ENCODE results near the gene TMC1. TPM values are rescaled to one million over a fixed set of nuclear protein-coding genes. Genes with fewer than 3 reads are reported as not detected.

TMC1 gene
- total and polyA plus RNA-seq, 2 of the 13 experiments (the other 11 are each of a cell fraction or from before 2014, with no cell fraction given): 0.02 to 0.03 TPM

- TF ChIP-seq, protein P1, sequence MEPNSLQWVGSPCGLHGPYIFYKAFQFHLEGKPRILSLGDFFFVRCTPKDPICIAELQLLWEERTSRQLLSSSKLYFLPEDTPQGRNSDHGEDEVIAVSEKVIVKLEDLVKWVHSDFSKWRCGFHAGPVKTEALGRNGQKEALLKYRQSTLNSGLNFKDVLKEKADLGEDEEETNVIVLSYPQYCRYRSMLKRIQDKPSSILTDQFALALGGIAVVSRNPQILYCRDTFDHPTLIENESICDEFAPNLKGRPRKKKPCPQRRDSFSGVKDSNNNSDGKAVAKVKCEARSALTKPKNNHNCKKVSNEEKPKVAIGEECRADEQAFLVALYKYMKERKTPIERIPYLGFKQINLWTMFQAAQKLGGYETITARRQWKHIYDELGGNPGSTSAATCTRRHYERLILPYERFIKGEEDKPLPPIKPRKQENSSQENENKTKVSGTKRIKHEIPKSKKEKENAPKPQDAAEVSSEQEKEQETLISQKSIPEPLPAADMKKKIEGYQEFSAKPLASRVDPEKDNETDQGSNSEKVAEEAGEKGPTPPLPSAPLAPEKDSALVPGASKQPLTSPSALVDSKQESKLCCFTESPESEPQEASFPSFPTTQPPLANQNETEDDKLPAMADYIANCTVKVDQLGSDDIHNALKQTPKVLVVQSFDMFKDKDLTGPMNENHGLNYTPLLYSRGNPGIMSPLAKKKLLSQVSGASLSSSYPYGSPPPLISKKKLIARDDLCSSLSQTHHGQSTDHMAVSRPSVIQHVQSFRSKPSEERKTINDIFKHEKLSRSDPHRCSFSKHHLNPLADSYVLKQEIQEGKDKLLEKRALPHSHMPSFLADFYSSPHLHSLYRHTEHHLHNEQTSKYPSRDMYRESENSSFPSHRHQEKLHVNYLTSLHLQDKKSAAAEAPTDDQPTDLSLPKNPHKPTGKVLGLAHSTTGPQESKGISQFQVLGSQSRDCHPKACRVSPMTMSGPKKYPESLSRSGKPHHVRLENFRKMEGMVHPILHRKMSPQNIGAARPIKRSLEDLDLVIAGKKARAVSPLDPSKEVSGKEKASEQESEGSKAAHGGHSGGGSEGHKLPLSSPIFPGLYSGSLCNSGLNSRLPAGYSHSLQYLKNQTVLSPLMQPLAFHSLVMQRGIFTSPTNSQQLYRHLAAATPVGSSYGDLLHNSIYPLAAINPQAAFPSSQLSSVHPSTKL (CRISPR knock-in tag; IDR thresholded peaks at IDR 0.05): peak; percentile 88
- TF ChIP-seq ZFX (CRISPR knock-in tag; IDR thresholded peaks at IDR 0.05; ENCODE audit: low read depth) (peak; percentile 86), ZNF30 (CRISPR knock-in tag; IDR thresholded peaks at IDR 0.05) (no peak), ZNF703 (CRISPR knock-in tag; IDR thresholded peaks at IDR 0.05; ENCODE audit: borderline replicate concordance) (no peak), ZNF350 (CRISPR knock-in tag; IDR thresholded peaks at IDR 0.05; ENCODE audit: borderline replicate concordance, low read depth) (peak; percentile 72; the same call in 1 of the 2 replicates), MED8 (CRISPR knock-in tag; IDR thresholded peaks at IDR 0.05; ENCODE audit: insufficient replicate concordance) (no peak), FOXA3 (CRISPR knock-in tag; IDR thresholded peaks at IDR 0.05) (peak; percentile 82), ZNF431 (CRISPR knock-in tag; IDR thresholded peaks at IDR 0.05; ENCODE audit: borderline replicate concordance, low read depth) (peak; percentile 49; the same call in 1 of the 2 replicates), ZNF18 (CRISPR knock-in tag; IDR thresholded peaks at IDR 0.05; ENCODE audit: insufficient replicate concordance) (no peak), ADNP (CRISPR knock-in tag; IDR thresholded peaks at IDR 0.05) (no peak), ZNF574 (CRISPR knock-in tag; IDR thresholded peaks at IDR 0.05) (peak; percentile 65), ZNF329 (CRISPR knock-in tag; IDR thresholded peaks at IDR 0.05; ENCODE audit: low read depth) (0 out of 2 replicates have a peak, but pooled peaks have one; percentile 24), GTF3A (CRISPR knock-in tag; conservative IDR thresholded peaks at IDR 0.05) (no peak)
- TF ChIP-seq, protein P2, sequence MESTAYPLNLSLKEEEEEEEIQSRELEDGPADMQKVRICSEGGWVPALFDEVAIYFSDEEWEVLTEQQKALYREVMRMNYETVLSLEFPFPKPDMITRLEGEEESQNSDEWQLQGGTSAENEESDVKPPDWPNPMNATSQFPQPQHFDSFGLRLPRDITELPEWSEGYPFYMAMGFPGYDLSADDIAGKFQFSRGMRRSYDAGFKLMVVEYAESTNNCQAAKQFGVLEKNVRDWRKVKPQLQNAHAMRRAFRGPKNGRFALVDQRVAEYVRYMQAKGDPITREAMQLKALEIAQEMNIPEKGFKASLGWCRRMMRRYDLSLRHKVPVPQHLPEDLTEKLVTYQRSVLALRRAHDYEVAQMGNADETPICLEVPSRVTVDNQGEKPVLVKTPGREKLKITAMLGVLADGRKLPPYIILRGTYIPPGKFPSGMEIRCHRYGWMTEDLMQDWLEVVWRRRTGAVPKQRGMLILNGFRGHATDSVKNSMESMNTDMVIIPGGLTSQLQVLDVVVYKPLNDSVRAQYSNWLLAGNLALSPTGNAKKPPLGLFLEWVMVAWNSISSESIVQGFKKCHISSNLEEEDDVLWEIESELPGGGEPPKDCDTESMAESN (CRISPR knock-in tag; conservative IDR thresholded peaks at IDR 0.05): peak; percentile 53; the same call in 1 of the 2 replicates
- TF ChIP-seq, protein P3, sequence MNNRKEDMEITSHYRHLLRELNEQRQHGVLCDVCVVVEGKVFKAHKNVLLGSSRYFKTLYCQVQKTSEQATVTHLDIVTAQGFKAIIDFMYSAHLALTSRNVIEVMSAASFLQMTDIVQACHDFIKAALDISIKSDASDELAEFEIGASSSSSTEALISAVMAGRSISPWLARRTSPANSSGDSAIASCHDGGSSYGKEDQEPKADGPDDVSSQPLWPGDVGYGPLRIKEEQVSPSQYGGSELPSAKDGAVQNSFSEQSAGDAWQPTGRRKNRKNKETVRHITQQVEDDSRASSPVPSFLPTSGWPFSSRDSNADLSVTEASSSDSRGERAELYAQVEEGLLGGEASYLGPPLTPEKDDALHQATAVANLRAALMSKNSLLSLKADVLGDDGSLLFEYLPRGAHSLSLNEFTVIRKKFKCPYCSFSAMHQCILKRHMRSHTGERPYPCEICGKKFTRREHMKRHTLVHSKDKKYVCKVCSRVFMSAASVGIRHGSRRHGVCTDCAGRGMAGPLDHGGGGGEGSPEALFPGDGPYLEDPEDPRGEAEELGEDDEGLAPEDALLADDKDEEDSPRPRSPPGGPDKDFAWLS (CRISPR knock-in tag; IDR thresholded peaks at IDR 0.05; ENCODE audit: borderline replicate concordance): no peak
These were observed 336.9 kb downstream of the TMC1 start (continued) for GRCh38 chr9:72858089-72858912.

Measured in HepG2 (cell line).